ENCODE measurements around the gene CLASP1.
A peak's percentile ranks its signal among the peaks of the same experiment; 100 is the strongest.
"Not testable (repeated sequence)": the region's sequence is repeated elsewhere in the genome, so short reads cannot be mapped to it uniquely, and the experiment has no call there.

The CLASP1 gene

DNA sequence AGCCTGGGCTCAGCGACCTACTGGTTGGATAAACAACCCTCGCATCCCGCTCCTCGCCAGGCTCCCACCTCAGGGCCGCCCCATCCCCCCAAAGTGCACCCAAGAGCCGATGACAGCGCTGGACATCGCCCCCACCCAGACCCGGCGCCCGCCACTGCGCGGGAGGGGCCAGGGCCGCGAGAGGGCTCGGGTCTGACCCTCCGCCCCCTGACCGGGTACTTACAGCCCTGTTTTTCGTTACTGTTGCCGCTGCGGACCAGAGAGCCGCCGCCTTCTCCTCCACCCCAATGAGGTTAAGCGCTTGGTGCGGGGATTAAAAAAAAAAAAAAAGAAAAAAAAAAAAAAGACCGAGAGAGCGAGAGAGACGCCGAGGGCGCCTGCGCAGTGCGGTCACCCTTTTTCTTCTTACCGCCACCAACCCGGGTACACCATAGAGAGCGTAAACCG is at the start of gene CLASP1:
CLASP1 (minus strand) TSS at position 314 of the 447 bp plus-strand sequence. CDS start 43,567 bp downstream, outside the sequence.
- peak; percentile 71 for DNase-seq

DNA sequence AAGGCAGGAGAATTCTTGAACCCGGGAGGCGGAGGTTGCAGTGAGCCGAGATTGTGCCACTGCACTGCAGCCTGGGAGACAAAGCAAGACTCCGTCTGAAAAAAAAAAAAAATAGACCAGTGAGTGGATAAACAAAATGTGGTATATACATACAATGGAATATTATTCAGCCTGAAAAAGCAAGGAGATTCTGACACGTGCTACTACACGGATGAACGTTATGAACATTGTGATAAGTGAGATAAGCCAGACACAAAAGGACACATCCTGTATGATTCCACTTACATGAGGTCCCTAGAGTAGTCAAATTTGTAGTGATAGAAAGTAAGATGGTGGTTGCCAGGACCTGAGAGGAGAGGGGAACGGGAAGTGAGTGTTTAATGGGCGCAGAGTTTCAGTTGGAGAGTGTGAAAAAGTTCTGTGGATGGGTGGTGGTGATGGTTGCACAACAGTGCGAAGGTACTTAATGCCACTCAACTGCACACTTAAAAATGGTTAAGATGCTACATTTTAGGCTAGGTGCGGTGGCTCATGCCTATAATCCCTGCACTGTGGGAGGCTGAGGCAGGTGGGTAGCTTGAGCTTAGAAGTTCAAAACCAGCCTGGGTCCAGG is 49.2 kb upstream of the CLASP1 start:
- no peak for DNase-seq

GRCh38 chr2:121697108-121697631 is 47.9 kb upstream of the CLASP1 start:
- DNase-seq, result no peak

GRCh38 chr2:121696410-121696930 is 47.2 kb upstream of the CLASP1 start:
- no peak for DNase-seq

GRCh38 chr2:121695171-121695451 is 45.8 kb upstream of the CLASP1 start:
- DNase-seq, result no peak

DNA sequence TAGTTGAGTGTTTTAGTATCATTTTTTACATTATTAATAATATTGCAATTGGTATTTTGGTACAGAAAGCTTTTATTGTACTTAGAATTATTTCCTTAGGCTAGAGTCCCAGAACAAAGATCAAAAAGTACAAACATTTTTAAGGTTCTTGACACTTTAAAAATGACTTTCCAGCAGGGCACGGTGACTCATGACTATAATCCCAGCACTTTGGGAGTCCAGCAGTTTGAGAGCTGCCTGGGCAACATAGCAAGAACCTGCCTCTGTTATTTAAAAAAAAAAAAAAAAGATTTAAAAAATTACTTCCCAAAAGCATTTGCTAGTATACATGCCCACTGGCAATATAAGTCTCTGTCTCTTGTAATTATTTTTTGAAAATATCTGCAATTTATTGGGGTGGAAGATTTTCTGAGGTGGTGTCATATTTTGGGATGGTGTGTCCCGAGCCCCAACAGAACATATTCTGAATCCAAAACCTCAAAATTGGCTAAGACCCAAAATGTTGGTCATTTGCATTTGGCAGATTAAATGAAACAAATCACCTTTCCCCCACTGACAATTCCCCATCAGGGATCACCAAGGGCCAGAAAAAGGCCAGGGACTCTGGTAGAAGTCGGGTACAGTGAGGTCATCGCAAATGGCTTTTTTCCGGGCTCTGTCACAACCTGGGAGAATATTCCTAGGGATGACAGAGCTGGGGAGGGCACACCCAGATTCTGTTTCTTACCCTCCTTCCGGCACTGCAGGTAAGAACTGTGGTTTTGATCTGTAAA is 45.3 kb upstream of the CLASP1 start:
- no peak for DNase-seq

DNA sequence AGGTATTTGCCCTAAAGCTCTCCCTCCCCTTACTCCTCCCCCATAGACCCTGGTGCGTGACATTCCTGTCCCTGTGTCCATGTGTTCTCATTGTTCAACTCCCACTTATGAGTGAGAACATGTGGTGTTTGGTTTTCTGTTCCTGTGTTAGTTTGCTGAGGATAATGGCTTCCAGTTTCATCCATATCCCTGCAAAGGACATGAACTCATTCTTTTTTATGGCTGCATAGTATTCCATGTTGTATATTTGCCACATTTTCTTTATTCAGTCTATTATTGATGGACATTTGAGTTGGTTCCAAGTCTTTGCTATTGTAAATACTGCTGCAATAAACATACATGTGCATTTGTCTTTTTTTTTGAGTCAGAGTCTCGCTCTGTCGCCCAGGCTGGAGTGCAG is 41.3 kb upstream of the CLASP1 start:
- DNase-seq, result not testable (repeated sequence)

GRCh38 chr2:121690095-121690494 is 40.8 kb upstream of the CLASP1 start:
- DNase-seq, result peak; percentile 9

DNA sequence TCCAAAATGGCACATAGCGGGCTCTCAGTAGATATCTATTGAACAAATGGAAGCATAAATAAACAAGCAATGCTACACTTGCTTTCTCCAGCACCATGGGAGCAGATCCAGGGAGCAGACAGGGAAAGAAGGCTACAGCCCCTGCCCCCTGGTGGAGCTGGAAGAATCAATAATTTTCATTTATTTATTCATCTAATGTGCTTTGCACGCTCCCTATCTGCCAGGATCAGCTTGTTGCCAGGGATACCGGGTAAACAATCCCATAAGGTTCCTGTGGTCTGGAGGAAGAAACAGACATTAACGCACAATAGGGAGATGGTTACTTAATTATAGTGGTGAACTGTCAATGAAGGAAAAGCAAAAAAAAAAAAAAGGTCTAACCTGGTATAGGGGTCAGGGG is 40.1 kb upstream of the CLASP1 start:
- peak; percentile 91 for DNase-seq

DNA sequence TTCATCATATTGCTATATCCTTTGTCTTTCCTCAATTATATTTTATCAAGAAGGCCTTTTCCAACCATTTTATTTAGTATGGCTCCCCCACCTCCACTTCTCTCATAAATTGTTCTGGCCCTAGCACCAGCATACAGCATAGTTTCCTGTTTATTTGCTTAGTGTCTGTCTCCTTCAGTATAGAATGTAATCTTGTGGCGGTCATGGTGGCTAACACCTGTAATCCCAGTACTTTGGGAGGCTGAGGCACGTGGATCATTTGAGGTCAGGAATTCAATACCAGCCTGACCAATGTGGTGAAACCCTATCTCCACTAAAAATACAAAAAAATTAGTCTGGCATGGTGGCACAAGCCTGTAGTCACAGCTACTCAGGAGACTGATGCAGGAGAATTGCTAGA is 39.6 kb upstream of the CLASP1 start:
- no peak for DNase-seq

DNA sequence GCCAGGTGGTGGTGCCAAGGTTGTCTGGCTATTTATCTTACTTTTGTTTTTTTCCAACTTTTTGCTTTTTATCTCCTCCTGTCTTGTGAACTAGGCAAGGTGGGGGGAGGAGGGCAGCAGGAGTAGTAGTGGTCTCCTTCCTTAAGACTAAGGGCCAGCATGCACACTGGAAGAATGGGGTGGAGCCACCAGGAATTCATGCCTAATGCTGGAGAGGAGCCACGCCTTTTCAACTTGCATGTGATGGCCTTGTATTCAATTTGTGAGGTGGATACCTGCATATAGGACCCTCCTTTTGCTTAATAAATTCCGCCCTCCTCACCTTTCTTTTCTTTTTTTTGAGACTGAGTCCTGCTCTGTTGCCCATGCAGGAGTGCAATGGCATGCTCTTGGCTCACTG is 37.6 kb upstream of the CLASP1 start:
- DNase-seq, result no peak

- no peak for DNase-seq
Measured at GRCh38 chr2:121686218-121686617, 37.0 kb upstream of the CLASP1 start.

DNA sequence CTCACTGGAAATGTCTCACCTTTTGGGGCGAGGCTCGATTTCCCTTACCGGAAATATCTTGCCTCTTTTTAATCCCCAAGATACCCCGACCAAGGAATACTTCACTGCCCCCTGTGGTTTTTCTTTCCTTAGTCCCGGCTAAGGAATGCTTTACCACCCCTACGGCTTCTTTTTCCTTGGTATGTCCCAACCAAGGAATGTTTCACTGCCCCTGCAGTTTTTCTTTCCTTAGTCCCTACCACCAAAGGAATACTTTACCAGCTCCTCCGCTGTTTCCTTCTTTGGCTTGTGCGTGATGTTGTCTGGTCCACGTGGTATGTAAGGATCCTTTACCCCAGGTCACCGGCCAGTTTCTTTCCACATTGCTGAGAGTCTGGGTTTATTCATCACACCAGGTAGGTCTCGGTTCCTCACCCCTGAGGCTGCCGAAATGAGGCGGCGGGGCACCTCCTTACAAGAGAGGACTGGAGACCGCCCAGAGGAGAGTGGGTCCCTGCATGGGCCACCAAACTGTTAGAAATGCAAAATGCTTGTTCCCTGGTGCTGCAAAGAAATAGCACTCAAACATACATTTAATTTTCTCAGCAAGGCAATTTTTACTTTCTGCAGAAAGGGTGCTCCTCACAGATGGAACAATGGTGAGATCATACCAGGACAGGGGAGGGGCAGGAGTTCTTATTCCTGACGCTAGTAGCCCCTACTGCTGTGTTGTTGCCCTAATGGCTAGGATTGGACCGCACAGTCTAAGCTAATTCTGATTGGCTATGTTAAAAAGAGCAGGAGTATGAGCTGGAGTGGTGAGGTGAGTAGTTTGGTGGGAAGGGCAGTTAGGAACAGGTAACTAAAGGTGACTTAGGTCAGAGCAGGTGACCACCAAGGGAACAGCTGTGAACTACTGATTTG is 33.4 kb upstream of the CLASP1 start:
- DNase-seq, result no peak

DNA sequence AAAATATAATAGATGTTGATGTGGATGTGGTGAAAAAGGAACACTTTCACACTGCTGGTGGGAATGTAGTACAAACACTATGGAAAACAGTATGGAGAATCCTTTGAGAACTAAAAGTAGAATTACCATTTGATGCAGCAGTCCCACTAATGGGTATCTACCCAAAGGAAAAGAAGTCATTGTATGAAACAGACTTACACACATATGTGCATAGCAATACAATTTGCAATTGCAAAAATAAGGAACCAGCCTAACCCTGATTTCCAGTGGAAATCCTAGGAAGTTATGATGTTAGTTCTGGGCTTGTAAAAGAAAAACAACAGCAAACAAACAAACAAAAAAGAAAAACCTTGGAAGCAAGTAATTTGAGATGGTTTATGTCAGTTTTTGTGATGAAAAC is 28.6 kb upstream of the CLASP1 start:
- DNase-seq, result no peak

GRCh38 chr2:121671621-121672020 is 22.4 kb upstream of the CLASP1 start:
- DNase-seq, result not testable (repeated sequence)

- no peak for DNase-seq
Measured at GRCh38 chr2:121670181-121670580, 20.9 kb upstream of the CLASP1 start.

DNA sequence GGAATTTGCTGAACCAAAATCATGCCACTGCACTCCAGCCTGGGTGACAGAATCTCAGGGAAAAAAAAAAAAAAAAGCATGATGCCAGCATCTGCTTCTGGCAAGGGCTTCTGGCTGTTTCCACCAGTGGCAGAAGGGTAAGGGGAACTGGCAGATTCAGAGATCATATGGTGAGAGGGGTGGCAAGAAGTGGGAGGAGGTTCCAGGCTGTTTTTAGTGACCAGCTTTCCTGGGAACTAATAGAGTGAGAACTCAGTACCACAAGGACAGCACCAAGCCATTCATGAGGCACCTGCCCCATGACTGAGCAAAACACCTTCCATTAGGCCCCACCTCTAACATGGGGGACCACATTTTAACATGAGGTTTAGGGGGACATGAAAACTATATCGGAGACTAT is 18.4 kb upstream of the CLASP1 start:
- no peak for DNase-seq

- DNase-seq, result no peak
Measured at GRCh38 chr2:121666042-121666441, 16.8 kb upstream of the CLASP1 start.

GRCh38 chr2:121665504-121665903 is 16.2 kb upstream of the CLASP1 start:
- no peak for DNase-seq

DNA sequence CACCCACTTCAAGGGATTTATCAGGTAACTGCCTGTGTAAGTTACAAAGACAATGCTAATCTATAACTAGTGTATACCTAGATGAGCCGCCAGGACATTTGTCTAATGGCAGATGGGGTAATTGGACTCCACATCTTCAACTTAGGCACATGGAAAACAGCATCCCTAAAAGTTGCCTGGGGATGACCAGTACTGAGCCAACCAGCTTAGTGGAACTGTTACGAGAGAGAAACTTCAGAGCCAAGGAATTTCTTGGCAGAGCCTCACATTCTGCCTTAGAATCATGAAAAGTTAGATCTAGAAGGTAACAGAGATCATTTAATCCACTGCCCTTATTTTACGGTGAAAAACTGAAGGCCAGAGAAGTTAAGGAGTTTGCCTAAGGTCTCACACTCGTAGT is 15.5 kb upstream of the CLASP1 start:
- no peak for DNase-seq

DNA sequence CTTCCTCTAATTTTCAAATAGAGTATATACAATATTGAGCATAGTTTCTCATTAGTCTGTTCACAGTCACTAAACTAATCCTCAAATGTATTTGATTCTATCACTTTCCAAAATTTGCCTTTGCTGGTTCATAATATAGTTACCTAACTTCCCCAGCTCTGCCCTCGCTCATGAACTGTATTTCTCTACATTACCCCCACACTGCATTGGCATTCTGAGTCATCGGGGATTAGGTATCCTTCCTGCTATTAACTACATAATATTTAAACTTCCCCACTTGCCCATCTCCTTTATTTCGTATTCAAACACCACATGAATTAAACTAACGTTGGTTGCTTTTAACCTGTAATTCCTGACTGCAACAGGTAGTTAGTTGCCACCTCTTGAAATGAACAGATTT is 14.8 kb upstream of the CLASP1 start:
- DNase-seq, result no peak

DNA sequence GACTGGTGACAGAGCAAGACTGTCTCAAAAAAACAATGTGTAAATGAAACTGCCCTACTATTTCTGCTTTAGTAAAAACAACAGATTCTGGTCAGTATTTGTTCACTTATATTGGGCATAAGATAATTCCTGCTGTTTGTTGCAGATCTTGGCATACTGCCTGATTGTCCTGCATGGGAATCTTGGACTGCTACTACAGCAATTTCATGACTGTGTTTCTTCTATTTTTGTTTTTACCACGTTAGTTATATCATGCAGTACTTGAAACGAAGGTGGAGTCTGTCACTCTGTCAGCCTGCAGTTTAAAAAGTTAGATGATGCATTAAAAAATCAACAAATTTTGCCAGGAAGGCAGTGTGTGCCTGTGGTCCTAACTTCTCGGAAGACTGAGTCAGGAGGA is 14.2 kb upstream of the CLASP1 start:
- DNase-seq, result no peak

DNA sequence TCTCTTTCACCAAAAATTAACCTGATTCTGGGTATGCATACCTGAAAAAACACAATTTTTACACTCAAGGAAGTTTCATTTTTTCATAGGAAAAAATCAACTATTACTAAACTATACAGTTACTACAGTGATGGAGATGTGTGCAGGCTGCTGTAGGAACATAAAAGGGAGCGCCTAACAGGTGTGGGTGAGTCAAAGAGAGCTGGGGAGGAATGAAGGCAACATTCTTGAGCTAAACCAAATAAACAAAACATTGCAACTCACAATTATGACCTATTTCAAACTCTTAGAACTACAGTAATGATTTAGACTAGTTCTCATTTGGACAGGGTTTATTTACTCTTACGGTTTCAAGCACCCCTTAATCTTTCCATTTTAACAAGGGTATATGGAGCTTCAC is 13.4 kb upstream of the CLASP1 start:
- no peak for DNase-seq

All from NCI-H69 (cell line).